ENCODE results near the gene UNC79.

DNA sequence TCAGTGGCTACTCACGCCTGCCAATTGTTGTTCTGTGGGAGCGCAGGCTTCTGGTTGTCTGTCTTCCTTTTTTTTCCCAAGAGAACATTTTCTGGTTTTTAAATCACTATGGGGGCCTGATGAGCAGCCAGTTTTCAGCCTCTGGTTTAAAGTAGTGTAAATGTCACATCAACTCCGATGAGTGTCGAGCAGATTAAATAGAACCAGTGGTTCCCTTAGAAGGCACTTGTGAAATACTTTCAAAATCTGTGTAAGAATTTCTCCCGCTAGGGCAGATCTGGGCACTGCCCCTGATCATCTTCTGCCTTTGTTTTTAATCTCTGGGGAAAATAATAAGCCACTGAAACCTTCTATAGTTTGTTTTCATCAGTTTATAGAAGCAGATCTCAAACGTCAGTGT, 227.1 kb downstream of the UNC79 start:
- TF ChIP-seq YY1 (IDR thresholded peaks at IDR 0.05; ENCODE audit: insufficient read depth, insufficient read length): no peak
- no peak for TF ChIP-seq ZNF274 (IDR thresholded peaks at IDR 0.05; ENCODE audit: low read depth, low read length)
- no peak for TF ChIP-seq SUZ12 (IDR thresholded peaks at IDR 0.05; ENCODE audit: extremely low read depth, insufficient read depth, insufficient read length)
